Measurements from ENCODE around the gene RBM47.

The RBM47 gene

GRCh38 chr4:40584517-40585141, 45.0 kb downstream of the RBM47 start:
- DNase-seq (ENCODE audit: insufficient read length, low spot score) = no peak
- no peak for FAIRE-seq
- TF ChIP-seq POLR2A (IDR thresholded peaks at IDR 0.05; ENCODE audit: low read depth, low read length) = no peak

GRCh38 chr4:40583850-40584439, 45.7 kb downstream of the RBM47 start:
- TF ChIP-seq TAF1 (IDR thresholded peaks at IDR 0.05; ENCODE audit: low read depth, low read length) (no peak), SPI1 (IDR thresholded peaks at IDR 0.05; ENCODE audit: low read depth, low read length) (no peak), PAX5 (IDR thresholded peaks at IDR 0.05; ENCODE audit: insufficient read depth, low read length, severe bottlenecking) (no peak), POU2F2 (IDR thresholded peaks at IDR 0.05; ENCODE audit: low read depth, low read length) (no peak)
- no peak for FAIRE-seq
- no peak for DNase-seq (ENCODE audit: insufficient read length, low spot score)

GRCh38 chr4:40582413-40582812, 47.3 kb downstream of the RBM47 start:
- no peak for DNase-seq (ENCODE audit: insufficient read length, low spot score)
- FAIRE-seq = no peak
- TF ChIP-seq PAX5 (IDR thresholded peaks at IDR 0.05; ENCODE audit: insufficient read depth, low read length, severe bottlenecking) = no peak
- TF ChIP-seq POU2F2 (IDR thresholded peaks at IDR 0.05; ENCODE audit: low read depth, low read length) = no peak
- TF ChIP-seq TAF1 (IDR thresholded peaks at IDR 0.05; ENCODE audit: low read depth, low read length) = no peak
- TF ChIP-seq SPI1 (IDR thresholded peaks at IDR 0.05; ENCODE audit: low read depth, low read length) = no peak
- TF ChIP-seq POLR2A (IDR thresholded peaks at IDR 0.05; ENCODE audit: low read depth, low read length) = no peak
- no peak for TF ChIP-seq POLR2AphosphoS5 (IDR thresholded peaks at IDR 0.05; ENCODE audit: low read depth, low read length)

GRCh38 chr4:40581254-40582140, 48.2 kb downstream of the RBM47 start:
- TF ChIP-seq SPI1 (IDR thresholded peaks at IDR 0.05; ENCODE audit: low read depth, low read length) (no peak), POU2F2 (IDR thresholded peaks at IDR 0.05; ENCODE audit: low read depth, low read length) (no peak), PAX5 (IDR thresholded peaks at IDR 0.05; ENCODE audit: insufficient read depth, low read length, severe bottlenecking) (no peak), POLR2AphosphoS5 (IDR thresholded peaks at IDR 0.05; ENCODE audit: low read depth, low read length) (no peak), POLR2A (IDR thresholded peaks at IDR 0.05; ENCODE audit: low read depth, low read length) (no peak), TAF1 (IDR thresholded peaks at IDR 0.05; ENCODE audit: low read depth, low read length) (no peak)
- DNase-seq (ENCODE audit: insufficient read length, low spot score) (no peak), FAIRE-seq (peak; percentile 43)

GRCh38 chr4:40579983-40580382, 49.7 kb downstream of the RBM47 start:
- no peak for FAIRE-seq
- DNase-seq (ENCODE audit: insufficient read length, low spot score) = no peak
- TF ChIP-seq POU2F2 (IDR thresholded peaks at IDR 0.05; ENCODE audit: low read depth, low read length) (no peak), POLR2A (IDR thresholded peaks at IDR 0.05; ENCODE audit: low read depth, low read length) (no peak), PAX5 (IDR thresholded peaks at IDR 0.05; ENCODE audit: insufficient read depth, low read length, severe bottlenecking) (no peak), POLR2AphosphoS5 (IDR thresholded peaks at IDR 0.05; ENCODE audit: low read depth, low read length) (no peak), SPI1 (IDR thresholded peaks at IDR 0.05; ENCODE audit: low read depth, low read length) (no peak), TAF1 (IDR thresholded peaks at IDR 0.05; ENCODE audit: low read depth, low read length) (no peak)

- no peak for TF ChIP-seq POU2F2 (IDR thresholded peaks at IDR 0.05; ENCODE audit: low read depth, low read length)
- TF ChIP-seq PAX5 (IDR thresholded peaks at IDR 0.05; ENCODE audit: insufficient read depth, low read length, severe bottlenecking) = no peak
- no peak for TF ChIP-seq POLR2AphosphoS5 (IDR thresholded peaks at IDR 0.05; ENCODE audit: low read depth, low read length)
- TF ChIP-seq POLR2A (IDR thresholded peaks at IDR 0.05; ENCODE audit: low read depth, low read length) = no peak
- TF ChIP-seq SPI1 (IDR thresholded peaks at IDR 0.05; ENCODE audit: low read depth, low read length) = no peak
- no peak for TF ChIP-seq TAF1 (IDR thresholded peaks at IDR 0.05; ENCODE audit: low read depth, low read length)
Measured at GRCh38 chr4:40577588-40578253, 51.9 kb downstream of the RBM47 start.

GRCh38 chr4:40576651-40577480, 52.8 kb downstream of the RBM47 start:
- DNase-seq (ENCODE audit: insufficient read length, low spot score) = no peak
- TF ChIP-seq TAF1 (IDR thresholded peaks at IDR 0.05; ENCODE audit: low read depth, low read length) (no peak), POU2F2 (IDR thresholded peaks at IDR 0.05; ENCODE audit: low read depth, low read length) (peak; percentile 55; the same call in 1 of the 2 replicates), PAX5 (IDR thresholded peaks at IDR 0.05; ENCODE audit: insufficient read depth, low read length, severe bottlenecking) (no peak), SPI1 (IDR thresholded peaks at IDR 0.05; ENCODE audit: low read depth, low read length) (peak; percentile 90)
- FAIRE-seq = peak; percentile 93

More at GRCh38 chr4:40577588-40578253, 51.9 kb downstream of the RBM47 start:
- DNase-seq (ENCODE audit: insufficient read length, low spot score) (no peak), FAIRE-seq (no peak)

GRCh38 chr4:40575846-40576245, 53.8 kb downstream of the RBM47 start:
- DNase-seq (ENCODE audit: insufficient read length, low spot score) (no peak), FAIRE-seq (no peak)
- no peak for TF ChIP-seq PAX5 (IDR thresholded peaks at IDR 0.05; ENCODE audit: insufficient read depth, low read length, severe bottlenecking)
- no peak for TF ChIP-seq POU2F2 (IDR thresholded peaks at IDR 0.05; ENCODE audit: low read depth, low read length)
- TF ChIP-seq TAF1 (IDR thresholded peaks at IDR 0.05; ENCODE audit: low read depth, low read length) = no peak
- TF ChIP-seq POLR2AphosphoS5 (IDR thresholded peaks at IDR 0.05; ENCODE audit: low read depth, low read length) = no peak
- TF ChIP-seq POLR2A (IDR thresholded peaks at IDR 0.05; ENCODE audit: low read depth, low read length) = no peak
- TF ChIP-seq SPI1 (IDR thresholded peaks at IDR 0.05; ENCODE audit: low read depth, low read length) = no peak
